H1 (cell line): Measurements from ENCODE around the gene SRRM5.

Experiments
- CREB1 ChIP-seq: IDR thresholded peaks from 2 replicates; pipeline ENCODE4 v1.6.1; 2012; ENCODE audit warnings: inconsistent platforms
- EP300 ChIP-seq, 2 experiments: IDR thresholded peaks; 1 replicate in 1 of 2; 2 replicates in 1 of 2; pipeline ENCODE4 v1.6.1; 2011 to 2012; ENCODE audit warnings: low read depth in 2 of 2, low read length in 2 of 2, mild to moderate bottlenecking in 2 of 2, borderline replicate concordance in 1 of 2, inconsistent platforms in 1 of 2, moderate library complexity in 1 of 2
- MAFK ChIP-seq: IDR thresholded peaks from 2 replicates; pipeline ENCODE4 v1.6.1; 2012; ENCODE audit warnings: low read depth, mild to moderate bottlenecking, improper control_type of control experiment, low read length
- NANOG ChIP-seq: IDR thresholded peaks from 2 replicates; pipeline ENCODE4 v1.6.1; 2011; ENCODE audit warnings: low read length, low read depth, mild to moderate bottlenecking, inconsistent platforms; ENCODE audit not compliant: insufficient read depth, poor library complexity, severe bottlenecking
- RFX5 ChIP-seq: IDR thresholded peaks from 2 replicates; pipeline ENCODE4 v1.6.1; 2011; ENCODE audit warnings: low read depth, low read length, improper control_type of control experiment, borderline replicate concordance
- SUZ12 ChIP-seq: fragments of 200-600 bp; sonication (generic); IDR thresholded peaks from 2 replicates; pipeline ENCODE4 v1.6.1; 2012; ENCODE audit warnings: mild to moderate bottlenecking, inconsistent platforms, low read length, moderate library complexity, mixed read lengths
- ZNF274 ChIP-seq: IDR thresholded peaks from 2 replicates; pipeline ENCODE4 v1.7.0; 2012; ENCODE audit warnings: low read length, borderline replicate concordance; ENCODE audit errors: extremely low read depth
- TF ChIP-seq, protein P1 (sequence below), 3 experiments: IDR thresholded peaks; 1 replicate in 2 of 3; 2 replicates in 1 of 3; pipeline versions ENCODE4 v1.5.1 to v1.6.1; 2011; ENCODE audit warnings: low read length in 3 of 3, mild to moderate bottlenecking in 3 of 3, inconsistent platforms in 2 of 3, low read depth in 1 of 3, moderate library complexity in 1 of 3; ENCODE audit not compliant: insufficient read depth in 1 of 3; ENCODE audit errors: control extremely low read depth in 1 of 3

DNA sequence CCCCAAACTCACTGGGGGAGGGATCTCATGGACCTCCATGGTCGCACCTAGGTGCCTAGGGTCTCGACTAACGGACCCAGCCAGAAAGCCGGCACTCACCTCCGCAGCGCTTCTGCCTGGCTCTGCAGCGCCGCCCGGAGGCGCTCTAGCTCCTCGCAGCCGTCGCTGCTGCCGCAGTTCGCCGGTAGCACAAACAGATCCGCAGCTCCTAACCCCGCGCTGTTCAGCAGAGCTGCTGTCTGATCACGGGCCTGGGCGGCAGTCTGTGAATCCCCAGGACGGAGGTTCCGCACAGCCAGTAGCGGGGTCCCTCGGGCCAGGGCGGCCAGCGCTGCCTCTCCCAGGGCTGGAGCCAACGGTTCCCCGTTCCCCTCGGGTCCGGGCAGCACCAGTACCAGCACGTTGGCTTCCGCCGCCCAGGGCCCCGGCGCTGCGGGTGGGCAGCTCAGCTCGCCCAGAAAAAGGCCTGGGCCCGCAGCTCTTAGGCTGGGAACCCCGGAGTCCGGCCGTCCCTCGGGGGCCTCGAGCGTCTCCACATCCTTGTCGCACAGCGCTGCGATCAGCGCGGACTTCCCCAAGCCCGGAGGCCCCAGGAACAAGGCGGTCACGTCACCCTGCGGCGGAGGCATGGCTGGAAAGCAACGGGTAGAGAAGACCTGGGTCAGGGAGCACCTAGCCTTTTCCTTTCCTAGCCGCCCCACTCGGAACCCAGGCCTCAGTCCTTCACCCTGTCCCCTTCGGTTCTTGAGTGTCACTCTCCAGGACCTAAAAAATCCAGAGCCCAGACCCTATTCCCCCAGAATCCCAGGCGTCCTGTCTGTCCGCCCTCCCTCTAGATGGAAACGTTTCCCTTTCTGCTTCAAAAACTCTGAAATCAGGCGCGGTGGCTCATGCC lies 16.9 kb upstream of the SRRM5 start:
- 0 out of 3 replicates have a peak, but pooled peaks of 1 of the 2 experiments have one; percentile 3 for TF ChIP-seq EP300 (IDR thresholded peaks at IDR 0.05; ENCODE audit: borderline replicate concordance in 1 of 2, low read depth in 2 of 2, low read length in 2 of 2)
- peak; percentile 6 for TF ChIP-seq NANOG
- 0 out of 2 replicates have a peak, but pooled peaks have one; percentile 22 for TF ChIP-seq CREB1
- TF ChIP-seq MAFK = no peak
- no peak for TF ChIP-seq ZNF274
- no peak; the same call in 1 of the 2 replicates for TF ChIP-seq RFX5
- TF ChIP-seq, protein P1, sequence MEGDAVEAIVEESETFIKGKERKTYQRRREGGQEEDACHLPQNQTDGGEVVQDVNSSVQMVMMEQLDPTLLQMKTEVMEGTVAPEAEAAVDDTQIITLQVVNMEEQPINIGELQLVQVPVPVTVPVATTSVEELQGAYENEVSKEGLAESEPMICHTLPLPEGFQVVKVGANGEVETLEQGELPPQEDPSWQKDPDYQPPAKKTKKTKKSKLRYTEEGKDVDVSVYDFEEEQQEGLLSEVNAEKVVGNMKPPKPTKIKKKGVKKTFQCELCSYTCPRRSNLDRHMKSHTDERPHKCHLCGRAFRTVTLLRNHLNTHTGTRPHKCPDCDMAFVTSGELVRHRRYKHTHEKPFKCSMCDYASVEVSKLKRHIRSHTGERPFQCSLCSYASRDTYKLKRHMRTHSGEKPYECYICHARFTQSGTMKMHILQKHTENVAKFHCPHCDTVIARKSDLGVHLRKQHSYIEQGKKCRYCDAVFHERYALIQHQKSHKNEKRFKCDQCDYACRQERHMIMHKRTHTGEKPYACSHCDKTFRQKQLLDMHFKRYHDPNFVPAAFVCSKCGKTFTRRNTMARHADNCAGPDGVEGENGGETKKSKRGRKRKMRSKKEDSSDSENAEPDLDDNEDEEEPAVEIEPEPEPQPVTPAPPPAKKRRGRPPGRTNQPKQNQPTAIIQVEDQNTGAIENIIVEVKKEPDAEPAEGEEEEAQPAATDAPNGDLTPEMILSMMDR (IDR thresholded peaks at IDR 0.05; ENCODE audit: control extremely low read depth in 1 of 3, insufficient read depth in 1 of 3, low read depth in 1 of 3, low read length in 3 of 3) = peak; percentile 96 to 98 (median 98)
- no peak for TF ChIP-seq SUZ12
